T-helper 9 cell (primary cell): ENCODE measurements around the gene MUC13.

ENCODE experiments used
- DNase-seq: peaks from one replicate; pipeline ENCODE4 v3.0.0-alpha.2; 2020

MUC13 gene

DNA sequence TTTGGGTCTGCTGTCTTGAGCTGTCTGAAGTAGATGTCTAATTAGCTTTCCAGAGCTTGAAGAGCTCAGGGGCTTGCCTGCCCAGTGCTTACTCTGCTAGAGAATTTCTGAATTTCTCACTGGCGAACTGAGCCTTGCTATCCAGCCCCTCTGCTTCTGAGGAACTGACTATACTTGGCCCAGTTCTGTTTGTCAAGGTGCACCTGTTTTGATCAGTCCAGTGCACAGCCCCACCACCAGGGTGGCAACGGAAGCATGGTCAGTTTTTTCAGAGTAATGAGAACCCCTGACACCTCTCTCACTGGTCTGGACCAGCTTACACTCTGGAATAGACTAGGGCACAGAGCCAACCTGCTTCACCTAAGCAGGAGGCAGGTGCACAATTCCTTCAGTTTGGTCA, 72.5 kb downstream of the MUC13 start:
- no peak for DNase-seq

DNA sequence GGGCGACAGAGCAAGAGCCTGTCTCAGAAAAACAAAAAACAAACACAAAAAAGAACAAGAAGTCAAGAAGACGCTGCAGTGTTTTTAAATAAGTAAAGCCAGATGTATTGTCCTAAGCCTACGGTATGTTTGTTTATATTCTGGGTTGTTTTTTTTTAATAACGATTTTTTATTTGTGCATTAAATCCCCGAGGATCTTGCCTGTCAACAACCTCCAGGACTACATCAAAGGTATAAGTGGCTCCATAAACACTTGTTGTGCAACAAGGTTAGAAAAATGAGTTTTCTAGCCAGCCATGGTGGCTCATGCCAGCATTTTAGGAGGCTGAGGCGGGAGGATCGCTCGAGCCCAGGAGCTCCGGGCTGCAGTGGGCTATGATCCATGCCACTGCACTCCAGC, 73.5 kb downstream of the MUC13 start:
- no peak for DNase-seq

DNA sequence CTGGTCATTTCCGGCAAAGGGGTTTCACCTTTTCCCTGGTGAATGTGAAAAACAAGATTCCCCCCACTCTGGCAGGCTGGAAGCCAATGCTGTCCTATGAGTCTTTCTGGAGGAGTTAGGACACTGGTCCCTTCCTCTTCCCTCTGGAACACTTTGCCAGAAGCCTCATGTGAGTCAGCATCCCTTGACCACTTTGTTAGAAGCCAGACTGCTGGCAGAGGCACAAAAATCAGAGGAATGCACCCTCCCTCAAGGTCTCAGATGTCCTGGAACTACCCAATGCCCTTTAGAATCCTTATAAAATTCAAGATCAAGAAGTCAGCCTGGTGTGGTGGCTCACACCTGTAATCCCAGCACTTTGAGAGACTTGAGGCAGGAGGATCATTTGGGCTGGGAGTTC, 74.0 kb downstream of the MUC13 start:
- DNase-seq: no peak

DNA sequence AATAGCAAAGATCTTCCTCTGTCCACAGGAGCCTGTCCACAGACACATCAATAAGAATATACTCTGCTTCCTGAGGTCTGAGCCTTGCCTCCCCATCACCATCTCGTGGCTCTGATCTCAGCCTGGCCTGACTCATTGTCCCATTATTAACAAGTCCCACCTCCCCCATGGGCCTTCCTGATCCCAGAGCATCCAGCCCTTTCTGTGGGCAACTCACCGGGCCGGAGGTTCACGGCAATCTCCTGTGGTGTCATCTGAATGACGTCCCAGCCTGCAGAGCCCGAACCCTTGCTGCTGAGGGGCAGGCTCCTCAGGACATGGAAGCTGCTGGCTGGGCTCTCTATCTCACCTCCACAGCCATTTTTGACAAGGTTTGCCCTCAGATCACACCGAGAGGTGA, 75.5 kb downstream of the MUC13 start:
- DNase-seq: no peak

DNA sequence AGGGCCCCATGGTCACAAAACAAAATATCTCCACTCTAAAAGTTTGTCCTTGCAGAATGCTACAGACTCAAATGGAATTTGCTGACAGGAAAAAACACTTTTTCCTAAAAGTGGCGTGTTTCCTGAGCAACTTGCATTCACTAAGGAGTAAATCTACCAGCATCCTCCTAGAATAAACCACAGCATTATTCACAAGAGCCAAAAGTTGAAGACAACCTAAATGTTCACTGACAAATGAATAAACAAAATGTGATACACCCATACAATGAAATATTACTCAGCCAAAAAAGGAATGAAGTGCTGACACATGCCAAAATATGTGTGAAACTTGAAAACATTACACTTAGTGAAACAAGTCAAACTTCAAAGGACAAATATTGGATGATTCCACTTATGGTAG, 76.3 kb downstream of the MUC13 start:
- no peak for DNase-seq

DNA sequence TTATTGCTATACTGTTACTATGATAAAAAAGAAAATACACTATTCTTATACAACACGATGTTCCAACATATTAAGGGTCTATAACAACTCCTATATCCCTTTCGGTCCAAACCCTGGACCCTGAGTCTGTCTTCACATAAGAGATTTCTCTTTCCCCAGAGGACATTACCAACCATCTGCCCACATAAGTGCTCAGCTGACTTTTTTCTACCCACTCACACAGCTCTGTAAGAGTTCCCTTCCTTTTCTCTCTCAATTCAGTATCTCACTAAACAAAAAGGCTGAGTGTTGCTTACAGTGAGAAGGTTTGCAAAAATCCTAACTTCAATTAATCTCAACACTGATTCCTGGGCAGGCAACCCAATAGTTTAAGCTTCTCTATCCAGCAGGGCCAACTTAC, 77.9 kb downstream of the MUC13 start:
- DNase-seq: no peak
